Colon (tissue), 2 donors: ENCODE measurements around the gene P2RX1.
"Not testable (repeated sequence)": the region's sequence is repeated elsewhere in the genome, so short reads cannot be mapped to it uniquely, and the experiment has no call there.

Source experiments
- FAIRE-seq: peaks from 2 replicates; lab custom pipeline; 2012; peaks lifted over from hg19 to GRCh38; lab: Jason Lieb, UNC
- donor health status: control.
- donor health status: control.

The P2RX1 gene

DNA sequence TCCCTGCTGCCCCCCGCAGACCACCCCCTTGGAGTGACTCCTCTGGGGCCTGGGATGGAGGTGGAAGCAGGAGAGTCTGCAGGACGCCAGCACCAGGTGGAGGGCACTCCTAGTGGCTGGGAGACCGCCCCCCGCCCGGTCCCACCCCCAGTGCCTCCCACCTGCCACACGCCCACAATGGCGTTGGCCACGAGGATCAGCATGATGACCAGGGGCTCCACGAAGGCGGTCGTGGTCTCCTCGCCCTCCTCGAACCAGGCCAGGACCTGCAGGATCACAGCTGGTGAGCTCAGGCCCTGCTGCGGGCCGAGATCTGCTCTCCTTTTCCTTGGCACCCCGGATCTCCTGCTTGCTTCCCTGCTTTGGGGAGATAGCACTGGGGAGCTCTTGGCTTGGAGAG is 35.2 kb upstream of the P2RX1 start:
- no peak for FAIRE-seq

DNA sequence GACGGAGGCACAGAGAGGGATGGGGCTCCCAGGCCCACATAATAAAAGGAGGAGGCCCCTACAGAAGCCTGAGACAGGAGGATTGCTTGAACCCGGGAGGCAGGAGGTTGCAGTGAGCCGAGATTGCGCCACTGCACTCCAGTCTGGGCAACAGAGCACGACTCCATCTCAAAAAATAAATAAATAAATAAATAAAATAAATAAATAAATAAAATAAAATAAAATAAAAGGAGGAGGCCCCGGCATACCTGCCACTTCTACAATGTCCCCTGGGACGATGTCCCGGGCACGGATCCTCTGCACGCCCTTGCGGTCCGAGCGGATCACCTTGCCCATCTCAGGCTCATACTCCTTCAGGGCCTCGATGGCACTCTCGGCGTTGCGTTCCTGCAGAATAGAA is 34.7 kb upstream of the P2RX1 start:
- no peak for FAIRE-seq

DNA sequence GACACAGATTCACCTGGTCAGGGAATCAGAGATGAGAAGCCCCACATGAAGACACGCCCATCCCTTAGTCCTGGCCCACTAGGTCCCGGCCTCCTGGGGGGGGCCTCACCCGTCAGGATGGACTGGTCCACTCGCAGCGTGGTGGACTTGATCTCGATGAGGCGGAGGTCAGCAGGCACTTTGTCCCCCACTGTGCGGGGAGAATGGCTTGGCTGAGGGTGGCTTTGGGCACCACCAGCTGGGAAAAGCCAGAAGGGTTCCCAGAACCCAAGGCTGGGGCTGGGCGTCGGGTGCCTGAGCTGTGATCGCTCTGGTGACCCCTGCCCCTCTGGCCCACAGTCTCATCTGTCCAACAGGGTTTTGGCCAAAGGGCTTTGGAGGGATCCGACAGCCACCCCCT is 34.3 kb upstream of the P2RX1 start:
- no peak for FAIRE-seq

DNA sequence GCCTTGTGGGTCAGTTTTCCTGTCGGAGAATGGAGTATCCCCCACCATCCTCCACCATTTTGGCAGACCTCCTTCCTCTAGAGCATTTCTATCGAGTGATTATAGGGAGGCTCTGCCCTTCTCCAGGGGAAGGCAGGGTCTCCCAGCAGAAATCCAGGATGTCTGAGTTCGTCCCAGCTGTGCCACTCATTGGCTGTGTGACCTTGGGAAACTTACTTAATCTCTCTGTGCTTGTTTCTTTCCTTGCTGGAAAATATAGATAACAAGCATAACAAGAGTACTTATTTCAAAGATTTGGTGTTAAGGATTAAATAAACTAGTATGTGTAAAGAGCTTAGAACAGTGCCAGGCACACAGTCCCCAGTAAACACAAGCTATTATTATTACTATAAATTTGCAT is 33.2 kb upstream of the P2RX1 start:
- FAIRE-seq, result no peak

DNA sequence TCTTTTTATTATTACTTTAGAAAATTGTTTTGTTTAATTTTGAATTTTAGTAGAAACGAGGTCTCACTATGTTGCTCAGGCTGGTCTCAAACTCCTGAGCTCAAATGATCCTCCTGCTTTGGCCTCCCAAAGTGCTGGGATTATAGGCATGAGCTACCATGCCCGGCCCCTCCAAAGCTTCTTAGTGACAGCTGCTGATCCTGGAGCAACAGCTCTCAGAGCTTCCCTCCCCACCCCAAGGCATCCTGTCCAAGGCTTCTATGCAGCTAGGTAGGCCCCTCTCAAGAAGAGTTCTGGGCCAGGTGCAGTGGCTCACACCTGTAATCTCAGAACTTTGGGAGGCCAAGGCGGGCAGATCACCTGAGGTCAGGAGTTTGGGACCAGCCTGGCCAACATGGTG is 32.3 kb upstream of the P2RX1 start:
- FAIRE-seq, result not testable (repeated sequence)

DNA sequence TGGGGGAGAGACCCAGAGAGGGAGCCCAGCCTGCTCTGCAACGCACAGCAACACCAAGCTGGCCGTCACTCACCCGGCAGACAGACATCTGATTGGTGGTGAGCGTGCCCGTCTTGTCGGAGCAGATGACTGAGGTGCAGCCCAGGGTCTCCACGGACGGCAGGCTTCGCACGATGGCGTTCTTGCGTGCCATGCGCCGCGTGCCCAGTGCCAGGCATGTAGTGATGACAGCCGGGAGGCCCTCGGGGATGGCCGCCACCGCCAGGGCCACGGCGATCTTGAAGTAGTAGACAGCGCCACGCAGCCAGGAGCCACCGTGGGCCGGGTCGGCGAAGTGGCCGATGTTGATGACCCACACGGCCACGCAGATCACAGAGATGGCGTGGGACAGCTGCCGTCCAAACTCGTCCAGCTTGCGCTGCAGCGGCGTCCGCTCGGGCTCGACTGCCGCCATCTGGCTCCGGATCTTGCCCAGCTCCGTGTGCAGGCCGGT is 31.1 kb upstream of the P2RX1 start:
- FAIRE-seq, result no peak

DNA sequence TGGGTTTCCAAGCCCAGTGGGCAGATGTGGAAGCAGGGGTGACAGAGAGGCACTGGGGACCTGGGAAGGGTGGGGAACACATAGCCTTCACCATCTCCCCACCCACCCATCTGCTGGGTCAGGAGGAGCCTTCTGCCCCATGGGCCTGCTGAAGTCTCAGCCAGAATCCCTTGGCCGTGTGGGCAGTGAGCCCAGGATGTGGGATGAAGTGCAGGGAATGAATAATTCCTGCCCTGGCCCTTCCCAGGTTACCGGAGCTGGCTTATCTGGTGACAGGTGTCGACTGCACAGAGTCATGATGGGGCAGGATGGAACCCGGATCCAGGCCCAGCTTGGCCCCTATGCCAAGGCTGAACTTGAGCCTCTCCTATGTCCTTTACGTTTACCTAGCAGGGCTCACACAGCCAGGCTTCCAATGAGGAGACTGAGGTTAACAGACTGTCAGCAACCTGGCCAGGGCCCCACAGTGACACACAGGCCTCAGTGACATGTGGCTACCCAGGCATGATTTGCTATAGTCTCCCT is 30.5 kb upstream of the P2RX1 start:
- FAIRE-seq, result no peak

DNA sequence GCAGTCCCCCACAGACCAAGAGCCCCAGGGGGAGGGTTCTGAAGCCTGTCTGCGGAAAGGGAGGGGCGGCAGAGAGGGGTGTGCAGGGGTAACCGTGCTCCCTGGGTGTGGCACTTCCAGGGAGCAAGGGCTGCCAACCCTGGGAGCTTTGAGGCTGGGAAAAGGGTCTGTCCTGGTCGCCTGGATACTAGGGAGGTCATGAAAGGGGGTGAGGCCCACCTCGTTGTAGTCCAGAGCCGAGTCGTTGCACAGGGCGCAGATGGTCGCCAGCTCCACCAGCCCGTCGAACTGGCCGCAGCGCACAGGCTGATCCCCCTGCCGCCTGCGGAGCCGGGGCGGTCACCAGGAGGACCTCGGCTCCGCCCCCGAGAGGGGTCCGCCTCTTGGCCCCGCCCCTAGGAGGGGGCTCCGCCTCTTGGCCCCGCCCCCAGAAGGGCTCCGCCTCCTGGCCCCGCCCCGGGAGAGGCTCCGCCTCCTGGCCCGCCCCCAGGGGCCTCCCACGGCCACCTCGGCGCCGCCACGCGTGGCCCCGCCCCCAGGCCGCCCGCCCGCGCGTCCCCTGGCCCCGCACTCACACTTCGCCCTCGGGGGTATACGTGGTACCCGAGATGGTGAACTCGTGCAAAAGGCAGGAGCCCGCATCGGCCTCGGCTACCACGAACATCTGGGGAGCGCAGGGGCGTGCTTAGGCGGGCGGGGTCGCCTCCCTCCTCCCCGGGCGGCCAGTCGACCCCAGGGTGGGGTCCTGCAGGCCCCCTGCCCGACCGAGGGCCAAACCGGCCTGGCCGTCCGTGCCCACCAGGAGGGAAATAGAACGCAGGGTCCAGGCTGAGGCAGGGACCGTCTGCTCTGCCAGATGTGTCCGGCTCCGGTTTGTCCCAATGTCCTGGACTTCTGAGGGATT is 28.5 kb upstream of the P2RX1 start:
- FAIRE-seq, result no peak

DNA sequence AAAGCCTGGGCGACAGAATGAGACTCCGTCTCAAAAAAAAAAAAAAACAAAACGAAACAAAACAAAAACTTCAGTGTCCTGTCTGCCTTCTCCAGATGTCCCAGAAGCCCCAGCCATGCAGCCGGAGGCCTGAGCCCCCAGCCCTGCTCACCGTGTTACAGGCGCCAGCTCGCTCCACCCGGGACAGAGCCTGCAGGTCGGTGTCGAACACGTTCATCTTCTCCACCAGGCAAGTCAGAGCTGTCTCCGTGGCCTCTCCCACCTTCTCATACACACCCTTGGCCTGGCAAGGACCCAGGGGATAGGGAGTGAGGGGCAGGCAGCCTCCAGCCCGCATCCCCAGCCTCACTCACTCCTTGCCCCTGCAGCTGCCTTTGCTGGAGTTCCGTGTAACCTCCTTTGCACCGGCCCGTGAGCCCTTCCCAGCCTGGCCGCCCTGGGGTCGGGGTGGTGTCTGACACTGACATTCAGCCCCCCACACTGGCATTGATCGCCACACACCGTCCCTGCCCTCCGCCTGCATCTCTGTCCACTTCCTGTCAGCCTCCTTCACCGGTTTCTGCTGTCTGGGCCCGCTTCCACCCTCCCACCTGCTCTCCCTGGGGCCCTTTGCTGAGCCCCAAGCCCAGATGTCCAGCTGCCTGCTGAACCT is 27.1 kb upstream of the P2RX1 start:
- no peak for FAIRE-seq

DNA sequence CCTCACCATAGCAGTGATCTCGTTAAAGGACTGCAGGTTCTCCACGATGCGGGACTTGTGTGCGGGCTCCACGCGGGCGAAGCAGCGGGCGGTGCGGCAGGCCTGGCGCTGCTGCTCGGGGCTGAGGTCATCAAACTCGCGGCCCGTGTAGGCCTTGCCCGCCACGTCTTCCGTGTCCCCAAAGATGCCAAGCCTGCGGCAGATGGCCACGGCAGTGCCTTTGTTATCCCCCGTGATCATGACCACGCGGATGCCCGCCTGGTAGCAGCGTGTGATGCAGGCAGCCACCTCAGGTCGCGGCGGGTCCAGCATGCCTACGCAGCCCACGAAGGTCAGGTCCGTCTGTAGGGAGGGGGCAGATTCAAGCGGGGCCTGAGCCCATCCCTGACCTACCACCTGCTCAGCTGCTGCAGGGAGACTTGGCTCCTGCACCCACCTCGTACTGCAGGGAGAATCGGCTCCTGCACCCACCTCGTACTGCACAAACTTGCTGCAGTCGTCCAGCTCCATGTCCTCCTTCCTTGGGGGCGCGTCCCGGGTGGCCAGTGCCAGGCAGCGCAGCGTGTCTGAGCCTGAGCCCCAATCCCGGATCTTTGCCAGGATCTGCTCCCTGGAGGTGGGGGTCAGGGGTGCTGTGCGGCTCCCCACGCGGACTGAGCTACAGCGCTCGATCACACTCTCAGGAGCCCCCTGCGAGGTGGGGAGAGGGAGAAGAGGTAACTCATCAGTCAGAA is 24.9 kb upstream of the P2RX1 start:
- FAIRE-seq, result no peak

DNA sequence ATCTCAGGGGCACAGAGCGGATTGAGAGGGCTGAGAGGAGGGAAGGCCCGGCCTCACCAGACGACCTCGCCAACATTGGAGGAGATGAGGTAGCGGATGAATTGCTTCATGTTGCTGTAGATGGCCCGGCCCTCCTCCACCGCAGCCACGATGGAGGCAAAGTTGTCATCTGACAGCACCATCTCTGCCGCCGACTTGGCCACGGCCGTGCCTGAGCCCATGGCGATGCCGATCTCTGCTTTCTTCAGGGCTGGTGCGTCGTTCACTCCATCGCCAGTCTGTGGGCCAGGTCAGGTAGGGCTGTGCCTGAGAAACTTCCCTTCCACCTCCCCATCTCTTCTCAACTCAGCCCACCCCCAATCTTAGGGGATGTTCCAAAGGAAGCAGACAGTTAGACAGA is 21.1 kb upstream of the P2RX1 start:
- no peak for FAIRE-seq

DNA sequence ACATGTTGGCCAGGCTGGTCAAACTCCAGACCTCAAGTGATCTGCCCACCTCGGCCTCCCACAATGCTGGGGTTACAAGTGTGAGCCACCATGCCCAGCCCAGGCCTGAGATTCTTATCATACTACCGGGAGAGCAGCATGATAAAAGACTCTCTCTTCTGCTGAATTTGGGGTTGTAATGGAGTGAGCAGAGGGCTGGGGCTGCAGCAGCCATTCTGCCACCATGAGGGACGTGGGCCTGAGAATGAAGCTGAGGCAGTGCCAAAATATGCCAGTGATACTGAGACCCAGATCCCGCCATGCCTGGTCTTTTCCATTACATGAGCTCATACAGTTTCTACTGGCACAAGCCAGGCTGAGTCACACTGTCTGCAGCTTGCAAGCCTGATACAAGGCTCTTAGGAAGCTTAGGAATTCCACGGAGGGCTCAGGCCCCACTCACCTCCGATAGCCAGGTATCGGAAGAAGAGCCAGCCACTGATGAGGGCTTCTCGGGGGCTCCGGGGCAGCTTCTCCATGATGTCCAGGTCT is 19.6 kb upstream of the P2RX1 start:
- FAIRE-seq, result no peak

DNA sequence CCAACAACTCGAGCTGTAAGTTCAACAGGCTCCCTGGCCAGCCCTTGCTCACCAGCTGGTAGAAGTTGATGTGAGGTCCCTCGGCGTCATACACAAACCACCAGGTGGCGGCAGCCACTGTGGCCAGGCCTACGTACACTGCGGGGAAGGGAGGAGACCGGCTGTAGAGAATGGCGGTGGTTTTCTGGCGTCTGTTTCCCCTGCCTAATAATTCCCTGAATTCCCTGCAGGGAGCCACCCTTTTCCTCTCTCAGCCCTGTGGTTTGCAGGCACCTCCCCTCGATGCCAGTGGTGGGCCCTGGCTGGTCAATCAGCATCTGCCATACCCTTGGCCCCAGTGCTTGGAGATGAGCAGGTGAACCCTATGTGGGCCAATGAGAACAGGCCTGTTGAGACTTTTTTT is 18.9 kb upstream of the P2RX1 start:
- no peak for FAIRE-seq

DNA sequence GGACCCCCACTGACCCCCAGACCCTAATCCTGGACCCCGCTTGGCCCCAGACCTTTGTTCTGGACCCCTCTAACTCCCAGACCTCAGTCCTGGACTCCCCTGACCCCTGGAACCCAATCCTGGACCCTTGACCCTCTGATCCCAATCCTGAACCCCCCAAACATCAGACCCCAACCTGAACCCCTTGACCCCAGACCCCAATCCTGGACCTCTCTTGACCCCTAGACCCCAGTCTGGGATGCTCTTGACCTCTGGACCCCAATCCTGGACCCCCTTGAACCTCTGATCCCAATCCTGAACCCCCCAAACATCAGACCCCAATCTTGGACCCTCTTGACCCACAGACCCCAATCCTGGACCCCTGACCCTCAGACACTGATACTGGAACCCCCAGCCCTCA is 13.5 kb upstream of the P2RX1 start:
- no peak for FAIRE-seq

DNA sequence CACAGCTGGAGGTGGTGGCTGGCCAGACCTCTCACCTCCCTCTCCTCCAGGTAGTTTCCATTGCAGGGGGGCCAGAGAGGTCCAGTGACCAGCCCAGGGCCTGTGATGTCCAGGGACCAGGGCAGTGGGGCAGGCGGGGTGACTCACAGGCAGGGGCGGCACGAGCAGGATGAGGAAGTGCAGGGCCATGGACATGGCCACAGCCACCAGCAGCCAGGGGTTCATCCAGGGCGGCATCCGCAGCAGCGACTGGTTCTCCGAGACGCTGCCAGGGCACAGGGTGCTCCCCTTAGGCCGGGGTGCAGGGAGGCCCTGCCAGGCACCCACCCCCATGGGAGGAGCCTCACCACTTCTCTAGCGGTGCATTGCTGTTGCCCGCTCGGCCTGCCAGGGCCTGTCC is 12.9 kb upstream of the P2RX1 start:
- FAIRE-seq, result no peak

DNA sequence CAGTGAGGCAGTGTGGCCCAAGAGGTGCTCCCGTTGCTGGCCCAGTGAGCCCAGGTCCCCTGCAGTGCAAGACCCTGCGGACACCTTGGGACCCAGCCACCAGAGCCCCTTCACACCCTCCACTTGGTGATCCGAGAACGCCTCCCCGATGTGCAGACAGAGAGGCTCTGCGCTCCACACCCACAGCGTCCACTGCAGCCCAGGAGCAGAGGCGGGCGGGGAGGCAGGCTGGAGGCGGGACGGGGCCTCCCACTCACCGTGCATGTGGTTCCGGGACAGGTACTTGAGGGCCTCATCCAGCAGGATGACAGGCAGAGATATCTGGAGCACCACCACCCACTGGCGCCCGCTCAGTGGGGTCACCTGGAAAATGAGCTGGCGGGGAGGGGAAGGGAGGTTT is 12.1 kb upstream of the P2RX1 start:
- no peak for FAIRE-seq

DNA sequence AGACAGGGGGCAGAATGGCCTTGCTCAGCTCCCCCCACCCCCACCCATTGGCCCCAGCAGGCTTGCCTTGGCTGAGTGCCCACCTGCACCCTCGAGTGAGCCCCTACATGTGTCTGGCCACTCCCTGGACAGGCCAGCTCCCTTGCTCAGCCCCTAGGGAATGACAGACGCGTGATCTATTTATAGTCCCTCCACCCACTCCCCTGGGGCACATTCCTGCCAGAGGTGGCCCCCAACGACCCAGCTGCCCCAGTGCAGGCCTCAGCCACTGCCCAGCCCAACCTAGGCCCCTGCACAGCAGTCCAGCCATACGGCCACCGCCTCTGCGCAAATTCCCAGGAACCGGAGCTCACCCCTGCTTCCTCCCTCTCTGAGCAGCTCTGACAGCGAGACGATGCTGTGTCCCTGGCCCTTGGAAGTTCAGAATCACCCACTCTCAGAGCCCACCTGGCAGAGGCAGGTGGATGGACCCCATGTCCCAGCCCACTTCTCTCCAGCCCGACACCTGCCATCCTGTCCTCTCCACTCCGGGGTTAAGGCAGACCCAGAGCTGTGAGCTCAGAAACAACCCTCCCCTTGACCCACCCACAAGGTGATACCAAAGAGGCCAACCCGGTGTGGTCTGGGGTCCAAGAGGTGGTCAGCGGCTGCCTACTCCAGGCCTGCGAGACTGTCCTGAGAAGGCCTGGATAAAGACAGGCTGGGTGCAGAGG is 11.5 kb upstream of the P2RX1 start:
- FAIRE-seq, result no peak

DNA sequence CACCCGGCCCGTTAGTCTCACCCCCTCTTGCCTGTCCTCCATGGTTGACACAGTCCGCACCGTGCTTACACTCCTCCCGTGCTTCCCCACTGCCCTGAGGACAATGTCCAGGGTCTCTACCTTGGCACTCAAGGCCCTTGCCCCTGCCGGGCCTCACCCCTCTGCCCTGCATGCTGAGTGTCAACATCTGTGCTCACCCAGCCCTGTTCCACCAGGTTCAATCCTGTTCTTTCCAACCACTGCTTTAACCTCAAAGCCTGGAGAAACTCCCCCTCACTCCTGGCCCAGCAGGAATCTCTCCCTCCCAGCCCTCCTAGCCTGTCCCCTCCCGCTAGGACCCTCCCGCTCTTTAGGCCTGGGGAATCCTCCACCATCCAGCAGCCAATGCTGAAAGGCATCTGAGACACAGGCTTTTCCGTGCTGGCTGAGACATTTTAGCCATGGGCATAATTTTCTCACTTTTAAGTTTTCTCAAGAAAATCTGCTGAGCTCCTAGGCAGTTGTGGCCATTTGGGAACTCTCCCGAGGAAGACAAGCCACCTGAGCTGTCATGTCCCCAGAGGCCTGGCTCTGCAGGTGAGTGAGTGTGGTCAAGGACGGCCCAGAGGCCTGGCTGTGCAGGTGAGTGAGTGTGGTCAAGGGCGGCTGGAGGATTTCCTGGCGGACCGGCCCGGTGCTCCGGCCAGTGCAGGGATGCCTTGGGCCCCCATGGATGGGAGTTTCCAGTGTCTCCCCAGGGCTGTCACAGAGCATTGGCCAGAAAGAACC is 10.8 kb upstream of the P2RX1 start:
- no peak for FAIRE-seq

DNA sequence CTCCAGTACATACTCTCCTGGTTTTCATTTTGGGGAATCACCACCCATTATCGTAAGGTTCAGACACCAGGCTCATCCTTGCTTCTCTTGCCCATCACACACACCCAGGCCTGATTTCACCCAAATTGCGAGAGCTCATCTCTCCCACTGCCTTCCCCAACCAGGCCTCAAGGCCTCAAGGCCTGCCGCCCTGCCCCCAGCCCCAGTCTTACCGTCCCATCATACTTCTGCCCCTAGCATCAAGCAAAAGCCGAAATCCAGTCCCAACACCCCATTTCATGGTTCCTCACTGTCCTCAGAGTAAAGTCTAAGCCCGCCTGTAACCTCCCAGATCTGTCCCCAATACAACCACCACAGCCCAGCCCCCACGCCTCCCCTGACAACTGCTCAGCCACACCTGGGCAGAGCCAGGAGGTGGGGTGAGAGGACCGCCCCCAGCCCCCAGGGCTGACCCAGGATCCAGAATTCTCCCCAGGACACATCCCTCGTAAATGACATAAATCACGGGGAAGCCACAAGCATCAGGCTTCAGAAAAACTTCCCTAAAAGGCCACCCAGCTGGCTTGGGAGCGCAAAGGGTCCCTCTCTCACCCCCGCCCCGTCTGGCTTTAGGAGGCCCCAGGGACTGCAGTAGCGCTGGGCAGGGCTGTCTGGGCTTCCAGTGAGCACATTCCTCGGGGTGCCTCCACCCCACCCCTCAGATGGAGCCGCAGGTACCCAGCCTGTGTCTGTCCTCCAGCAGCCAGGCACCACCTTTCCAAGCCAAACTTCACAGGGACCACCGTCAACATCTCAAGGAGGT is 9.6 kb upstream of the P2RX1 start:
- no peak for FAIRE-seq
